NCI-H526 treated with DMSO at 0.1 percent for 48 hours (cell line): ENCODE measurements around the gene PURB.
"Not testable (repeated sequence)": the region's sequence is repeated elsewhere in the genome, so short reads cannot be mapped to it uniquely, and the experiment has no call there.

Experiments
- DNase-seq: peaks from one replicate; lab custom pipeline; 2025; lab: John Stamatoyannopoulos, UW

The PURB gene

GRCh38 chr7:44891372-44891771, 6.0 kb upstream of the PURB start:
- DNase-seq: no peak

- no peak for DNase-seq
Measured at GRCh38 chr7:44889086-44889781, 3.9 kb upstream of the PURB start.

- DNase-seq: no peak
Measured at GRCh38 chr7:44887293-44887692, 2.0 kb upstream of the PURB start.

GRCh38 chr7:44884621-44885393, 523 bp downstream of the PURB start:
- DNase-seq: no peak

GRCh38 chr7:44883961-44884620, 1.2 kb downstream of the PURB start:
- DNase-seq: no peak

GRCh38 chr7:44882899-44883298, 2.4 kb downstream of the PURB start:
- DNase-seq: no peak

- no peak for DNase-seq
Measured at GRCh38 chr7:44881610-44882009, 3.7 kb downstream of the PURB start.

- no peak for DNase-seq
Measured at GRCh38 chr7:44881066-44881600, 4.2 kb downstream of the PURB start.

- DNase-seq: no peak
Measured at GRCh38 chr7:44880317-44881018, 4.9 kb downstream of the PURB start.

- no peak for DNase-seq
Measured at GRCh38 chr7:44876393-44876792, 8.9 kb downstream of the PURB start.

- DNase-seq: no peak
Measured at GRCh38 chr7:44875241-44875640, 10.1 kb downstream of the PURB start.

GRCh38 chr7:44872787-44873186, 12.5 kb downstream of the PURB start:
- DNase-seq: no peak

GRCh38 chr7:44871918-44872317, 13.4 kb downstream of the PURB start:
- not testable (repeated sequence) for DNase-seq

GRCh38 chr7:44870780-44871179, 14.6 kb downstream of the PURB start:
- DNase-seq: not testable (repeated sequence)

GRCh38 chr7:44870336-44870735, 15.0 kb downstream of the PURB start:
- DNase-seq: not testable (repeated sequence)

- DNase-seq: no peak
Measured at GRCh38 chr7:44867073-44867995, 18.0 kb downstream of the PURB start.

GRCh38 chr7:44861949-44862348, 23.4 kb downstream of the PURB start:
- DNase-seq: not testable (repeated sequence)

GRCh38 chr7:44858161-44858560, 27.2 kb downstream of the PURB start:
- DNase-seq: no peak

- no peak for DNase-seq
Measured at GRCh38 chr7:44854644-44855364, 30.5 kb downstream of the PURB start.

GRCh38 chr7:44853391-44853790, 31.9 kb downstream of the PURB start:
- no peak for DNase-seq
